Testis (tissue), 3 donors: ENCODE measurements around the gene CXCR3. TPM values are rescaled to one million over a fixed set of nuclear protein-coding genes. Genes with fewer than 3 reads are reported as not detected.
"Not testable (repeated sequence)": the region's sequence is repeated elsewhere in the genome, so short reads cannot be mapped to it uniquely, and the experiment has no call there.

Experiments
- DNase-seq: peaks from one replicate; pipeline ENCODE4 v3.0.0-alpha.2; 2019
- H3K27ac ChIP-seq, 2 donors: fragments of 200-600 bp; sonication (generic); one replicate each; pipeline ENCODE4 v1.5.1; 2019
- H3K27me3 ChIP-seq: fragments of 200-600 bp; sonication (generic); one replicate; pipeline ENCODE4 v1.5.1; 2019
- H3K36me3 ChIP-seq: fragments of 200-600 bp; sonication (generic); one replicate; pipeline ENCODE4 v1.5.1; 2017; ENCODE audit warnings: low read depth; ENCODE audit errors: missing control alignments
- H3K4me1 ChIP-seq: fragments of 200-600 bp; sonication (generic); one replicate; pipeline ENCODE4 v1.5.1; 2019
- H3K4me3 ChIP-seq, 2 donors: fragments of 200-600 bp; sonication (generic); one replicate each; pipeline ENCODE4 v1.5.1; 2017 to 2019
- H3K9me3 ChIP-seq: fragments of 200-600 bp; sonication (generic); one replicate; pipeline ENCODE4 v1.5.1; 2017
- CTCF ChIP-seq, 3 experiments: fragments of 450-650 bp in 2 of 3; fragments of 200-600 bp in 1 of 3; sonication (generic) in 1 of 3; IDR thresholded peaks; one replicate each; pipeline ENCODE4 v1.5.1; 2016 to 2019; ENCODE audit warnings: antibody characterized with exemption in 3 of 3, mild to moderate bottlenecking in 2 of 3, moderate library complexity in 1 of 3
- POLR2A ChIP-seq: fragments of 450-650 bp; IDR thresholded peaks from one replicate; pipeline ENCODE4 v1.6.1; 2017; ENCODE audit warnings: antibody characterized with exemption, mild to moderate bottlenecking, moderate library complexity
- WGBS, 2 donors: methylation state at CpG; one replicate each; pipeline ENCODE4 v1.1.5; 2018; 5-methylcytosine and 5-hydroxymethylcytosine counted together
- intact Hi-C: fragments of 100-400 bp; cut with DNase I; formaldehyde crosslinking; loops from one replicate; pipeline ENCODE4 v1.15.1; 2023; ENCODE audit warnings: low total_unique reads
- polyA plus RNA-seq: library from polyadenylated mRNA; stranded (reverse); fragments of 350-450 nt; fragmentation: Illumina TruSeq; extraction: RNeasy Lipid Tissue Mini Kit (QIAGEN cat#74804); gene quantifications from one replicate; pipeline ENCODE4 v1.2.3, GENCODE V29; 2014; ENCODE audit warnings: low read depth, low replicate concordance; ENCODE audit not compliant: insufficient read depth
- total RNA-seq, 2 donors: library from RNA; depleted of rRNA; stranded (reverse); fragments of >200 nt; gene quantifications; one replicate each; pipeline ENCODE4 v1.2.3, GENCODE V29; 2016

The CXCR3 gene
- total and polyA plus RNA-seq, 3 donors from 2014 or later, result 0.24 to 1.3 (median 0.43) TPM

- Histone ChIP-seq H3K27me3 (no peaks in the 10 kb centered on the region), H3K4me1 (no peaks in the 10 kb centered on the region), H3K27ac (peak within 1 kb of the TSS; percentile 45 to 55), H3K4me3 (peak within 1 kb of the TSS in 1 of 2 donors; percentile 29), H3K9me3 (no peaks in the 10 kb centered on the region), H3K36me3 (no peaks in the 10 kb centered on the region)
- intact Hi-C loops, result no loop called here
- TF ChIP-seq CTCF (IDR thresholded peaks at IDR 0.05) (no peak), POLR2A (no peak)
- DNase-seq, result peak; percentile 24
- 71 to 78% methylated on average over 25 to 40 of the region's 48 CpGs for WGBS, 2 donors
These were observed 39.8 kb downstream of the CXCR3 start, which contains the start of gene GCNA for GRCh38 chrX:71578253-71579135. Gene GCNA (plus strand): TSS chrX:71578437. CDS start chrX:71580822, 2,385 bp downstream.

- peak overlapping the region in 1 of 2 donors; percentile 29 for H3K4me3 ChIP-seq
- no peaks in the 10 kb centered on the region for H3K4me1 ChIP-seq
- intact Hi-C loops, result no loop called here
- DNase-seq, result peak; percentile 74
- H3K36me3 ChIP-seq, result no peaks in the 10 kb centered on the region
- 54 to 73% methylated on average over 9 to 17 of the region's 24 CpGs for WGBS, 2 donors
- peak overlapping the region; percentile 45 to 55 for H3K27ac ChIP-seq
- TF ChIP-seq CTCF (IDR thresholded peaks at IDR 0.05) (no peak), POLR2A (no peak)
- no peaks in the 10 kb centered on the region for H3K27me3 ChIP-seq
- no peaks in the 10 kb centered on the region for H3K9me3 ChIP-seq
These were observed 40.6 kb downstream of the CXCR3 start for GRCh38 chrX:71577682-71578081.

- TF ChIP-seq POLR2A (no peak), CTCF (IDR thresholded peaks at IDR 0.05) (no peak)
- no peak for DNase-seq
- Histone ChIP-seq H3K27ac (no peak overlapping the region), H3K4me3 (no peak overlapping the region), H3K9me3 (no peaks in the 10 kb centered on the region), H3K4me1 (no peaks in the 10 kb centered on the region), H3K36me3 (no peaks in the 10 kb centered on the region), H3K27me3 (no peaks in the 10 kb centered on the region)
- 58 to 72% methylated on average over 2 of the region's 2 CpGs for WGBS, 2 donors
- intact Hi-C loops, result no loop called here
These were observed 44.7 kb downstream of the CXCR3 start for GRCh38 chrX:71573590-71573989.

GRCh38 chrX:71571390-71571789 is 46.9 kb downstream of the CXCR3 start:
- intact Hi-C loops, H3K4me1 ChIP-seq, DNase-seq, H3K27ac ChIP-seq, H3K4me3 ChIP-seq, H3K27me3 ChIP-seq, H3K9me3 ChIP-seq, H3K36me3 ChIP-seq: not testable (repeated sequence)
- 94 to 96% methylated on average over 8 of the region's 8 CpGs for WGBS, 2 donors

Other genes starting within 250 kb of the CXCR3 start
- gene OGT, start 85.4 kb downstream of the CXCR3 start, total RNA-seq, result 100 to 1,000 TPM; 113 to 154 TPM
- gene OGT, start 85.4 kb downstream of the CXCR3 start, polyA plus RNA-seq, result 48.0 TPM
- gene GCNA, start 40.1 kb downstream of the CXCR3 start, total RNA-seq, result 10 to 100 TPM; 30.0 to 30.7 TPM
- 18.4 TPM for gene GCNA, start 40.1 kb downstream of the CXCR3 start, polyA plus RNA-seq
- gene CXorf49, start 99.8 kb upstream of the CXCR3 start, total RNA-seq, result 10 to 100 TPM in 1 of 2 donors, 1 to 10 TPM in 1; 6.9 to 19.1 TPM
- 6.0 TPM for gene CXorf49, start 99.8 kb upstream of the CXCR3 start, polyA plus RNA-seq
- gene CXorf49B, start 144.8 kb upstream of the CXCR3 start, total RNA-seq, result 1 to 10 TPM in 1 of 2 donors, not detected in 1; 6.9 TPM
- 6.0 TPM for gene CXorf49B, start 144.8 kb upstream of the CXCR3 start, polyA plus RNA-seq